ENCODE results near the gene LRRC66. TPM values are rescaled to one million over a fixed set of nuclear protein-coding genes. Genes with fewer than 3 reads are reported as not detected.
A peak's percentile ranks its signal among the peaks of the same experiment; 100 is the strongest.

LRRC66 gene
- polyA plus RNA-seq, 2 of the 4 experiments (the other 2 are of a cell fraction): 0.17 to 0.18 TPM

GRCh38 chr4:52032005-52032404, 11.8 kb upstream of the LRRC66 start:
- H3K27ac ChIP-seq: no peak overlapping the region
- no peaks in the 10 kb centered on the region for H3K9me3 ChIP-seq
- CTCF ChIA-PET: no interaction called here
- WGBS (ENCODE audit: missing lambda C conversion rate): 100% methylated on average over 1 of the region's 1 CpG
- peaks cover 8% of the 10 kb centered on the region; the same call in 1 of the 3 replicates for H3K4me1 ChIP-seq
- TF ChIP-seq JUNB (IDR thresholded peaks at IDR 0.05) (no peak), FOXS1 (CRISPR knock-in tag; IDR thresholded peaks at IDR 0.05) (no peak), TP53 (CRISPR knock-in tag; IDR thresholded peaks at IDR 0.05) (no peak), ELK1 (IDR thresholded peaks at IDR 0.05; ENCODE audit: low read depth, low read length) (no peak), EHF (CRISPR knock-in tag; IDR thresholded peaks at IDR 0.05) (no peak), HMGXB4 (CRISPR knock-in tag; IDR thresholded peaks at IDR 0.05; ENCODE audit: borderline replicate concordance) (no peak), CHD2 (IDR thresholded peaks at IDR 0.05; ENCODE audit: low read length, partially characterized antibody) (no peak), RCOR1 (IDR thresholded peaks at IDR 0.05; ENCODE audit: low read depth, low read length) (no peak), HOXB13 (CRISPR knock-in tag; IDR thresholded peaks at IDR 0.05; ENCODE audit: low read depth) (no peak), KDM5A (IDR thresholded peaks at IDR 0.05) (no peak), EP300 (IDR thresholded peaks at IDR 0.05) (no peak), SREBF2 (IDR thresholded peaks at IDR 0.05) (no peak), BHLHE40 (IDR thresholded peaks at IDR 0.05; ENCODE audit: low read depth, low read length) (no peak), EHMT2 (IDR thresholded peaks at IDR 0.05; ENCODE audit: low read depth) (no peak), KDM1A (IDR thresholded peaks at IDR 0.05; ENCODE audit: low read depth) (no peak), SMC3 (IDR thresholded peaks at IDR 0.05) (no peak), RAD21 (conservative IDR thresholded peaks at IDR 0.05 in 1 of 2, IDR thresholded peaks at IDR 0.05 in 1 of 2) (no peak), FOSL2 (IDR thresholded peaks at IDR 0.05) (no peak), FOSL2 (CRISPR knock-in tag; IDR thresholded peaks at IDR 0.05) (no peak), POLR2AphosphoS2 (conservative IDR thresholded peaks at IDR 0.05; ENCODE audit: low read length) (no peak)
- POLR2A ChIA-PET: no interaction called here
- no peak for FAIRE-seq
- DNase-seq (ENCODE audit: low read depth in 1 of 2, low spot score in 1 of 2): no peak
- ATAC-seq: no peak
- no peak overlapping the region for H3K4me2 ChIP-seq
- H3K4me3 ChIP-seq: no peak overlapping the region

GRCh38 chr4:52028970-52029369, 8.8 kb upstream of the LRRC66 start:
- CTCF ChIA-PET: no interaction called here
- no peak overlapping the region for H3K27ac ChIP-seq
- no peaks in the 10 kb centered on the region for H3K9me3 ChIP-seq
- ATAC-seq (no peak), DNase-seq (ENCODE audit: low read depth in 1 of 2, low spot score in 1 of 2) (peak in 1 of 2 experiments; percentile 4), FAIRE-seq (no peak)
- 53% methylated on average over 1 of the region's 1 CpG for WGBS (ENCODE audit: missing lambda C conversion rate)
- H3K4me2 ChIP-seq: no peak overlapping the region
- POLR2A ChIA-PET: no interaction called here
- no peak overlapping the region for H3K4me3 ChIP-seq
- TF ChIP-seq PBX3 (IDR thresholded peaks at IDR 0.05): no peak
- no peak for TF ChIP-seq CEBPB (IDR thresholded peaks at IDR 0.05)
- TF ChIP-seq SMC3 (IDR thresholded peaks at IDR 0.05): no peak
- no peak for TF ChIP-seq CBX2 (IDR thresholded peaks at IDR 0.05; ENCODE audit: borderline replicate concordance, low read depth)
- no peak for TF ChIP-seq E2F6 (IDR thresholded peaks at IDR 0.05; ENCODE audit: borderline replicate concordance, low read depth)
- no peak for TF ChIP-seq RARB (CRISPR knock-in tag; IDR thresholded peaks at IDR 0.05)
- TF ChIP-seq EP300 (IDR thresholded peaks at IDR 0.05): no peak
- H3K4me1 ChIP-seq: 0 out of 3 replicates have a peak, but pooled peaks cover 5% of the 10 kb centered on the region

Data from A549 (cell line).